Measurements from ENCODE around the gene SDHB.
"Not testable (repeated sequence)": the region's sequence is repeated elsewhere in the genome, so short reads cannot be mapped to it uniquely, and the experiment has no call there.

SDHB gene

DNA sequence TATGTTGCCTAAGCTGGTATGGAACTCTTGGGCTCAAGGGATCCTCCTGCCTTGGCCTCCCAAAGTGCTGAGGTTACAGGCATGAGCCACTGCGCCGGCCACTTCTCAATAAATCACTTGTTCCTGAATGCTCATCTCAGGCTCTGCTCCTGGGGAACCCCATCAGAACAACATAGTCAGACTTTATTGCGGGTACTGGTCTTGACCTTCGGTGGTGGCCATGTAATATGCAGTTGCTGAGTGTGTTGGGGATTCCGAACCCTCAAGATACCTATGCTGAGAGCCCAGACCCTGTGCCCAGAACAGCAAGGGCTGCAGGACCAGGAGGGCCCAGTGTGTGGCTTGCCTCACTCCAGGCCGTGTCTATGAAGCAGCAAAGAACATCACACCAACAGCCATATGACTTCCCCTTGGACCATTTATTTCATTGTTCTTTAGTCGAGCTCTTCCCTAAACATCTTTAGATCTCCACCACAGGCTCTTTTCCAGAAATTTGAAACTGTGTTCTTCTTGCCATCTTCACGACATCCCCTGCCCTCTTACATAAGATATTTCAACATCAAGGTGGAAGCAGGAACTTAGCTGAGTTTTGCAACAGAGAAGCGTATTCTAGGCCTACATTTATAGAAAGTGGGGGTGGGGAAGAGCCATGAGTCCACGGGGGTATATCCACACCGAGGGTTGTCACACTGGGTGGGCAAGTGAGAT lies 12.7 kb upstream of the SDHB start:
- no peak overlapping the region for H3K27ac ChIP-seq
- TF ChIP-seq, protein P1, sequence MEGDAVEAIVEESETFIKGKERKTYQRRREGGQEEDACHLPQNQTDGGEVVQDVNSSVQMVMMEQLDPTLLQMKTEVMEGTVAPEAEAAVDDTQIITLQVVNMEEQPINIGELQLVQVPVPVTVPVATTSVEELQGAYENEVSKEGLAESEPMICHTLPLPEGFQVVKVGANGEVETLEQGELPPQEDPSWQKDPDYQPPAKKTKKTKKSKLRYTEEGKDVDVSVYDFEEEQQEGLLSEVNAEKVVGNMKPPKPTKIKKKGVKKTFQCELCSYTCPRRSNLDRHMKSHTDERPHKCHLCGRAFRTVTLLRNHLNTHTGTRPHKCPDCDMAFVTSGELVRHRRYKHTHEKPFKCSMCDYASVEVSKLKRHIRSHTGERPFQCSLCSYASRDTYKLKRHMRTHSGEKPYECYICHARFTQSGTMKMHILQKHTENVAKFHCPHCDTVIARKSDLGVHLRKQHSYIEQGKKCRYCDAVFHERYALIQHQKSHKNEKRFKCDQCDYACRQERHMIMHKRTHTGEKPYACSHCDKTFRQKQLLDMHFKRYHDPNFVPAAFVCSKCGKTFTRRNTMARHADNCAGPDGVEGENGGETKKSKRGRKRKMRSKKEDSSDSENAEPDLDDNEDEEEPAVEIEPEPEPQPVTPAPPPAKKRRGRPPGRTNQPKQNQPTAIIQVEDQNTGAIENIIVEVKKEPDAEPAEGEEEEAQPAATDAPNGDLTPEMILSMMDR (conservative IDR thresholded peaks at IDR 0.05): no peak

GRCh38 chr1:17065666-17066065 lies 11.8 kb upstream of the SDHB start:
- H3K27ac ChIP-seq: no peak overlapping the region
- TF ChIP-seq, protein P1 (conservative IDR thresholded peaks at IDR 0.05): no peak

GRCh38 chr1:17062751-17063150 lies 8.9 kb upstream of the SDHB start:
- not testable (repeated sequence) for H3K27ac ChIP-seq

DNA sequence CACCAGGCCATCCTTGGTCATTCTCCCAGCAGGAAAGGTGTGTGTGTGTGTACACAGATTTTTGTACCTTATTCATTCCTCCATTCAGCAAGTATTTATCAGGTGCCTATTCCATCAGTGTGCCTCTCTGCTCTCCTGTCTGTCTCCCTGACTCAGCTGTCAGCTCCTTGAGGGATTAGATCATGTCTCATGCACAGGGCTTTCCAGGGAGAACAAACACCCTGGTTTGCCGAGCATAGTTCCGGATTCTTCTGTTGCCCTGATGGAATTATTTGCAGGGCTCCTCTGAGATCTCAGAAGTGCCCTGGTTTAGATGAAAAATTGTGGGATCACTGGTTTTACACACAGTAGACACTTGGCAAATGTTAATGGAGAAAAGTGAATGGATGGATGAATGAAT lies 8.1 kb upstream of the SDHB start:
- TF ChIP-seq, protein P1 (conservative IDR thresholded peaks at IDR 0.05): no peak
- H3K27ac ChIP-seq: no peak overlapping the region

GRCh38 chr1:17061486-17061885 lies 7.7 kb upstream of the SDHB start:
- TF ChIP-seq, protein P1 (conservative IDR thresholded peaks at IDR 0.05): no peak
- no peak overlapping the region for H3K27ac ChIP-seq

DNA sequence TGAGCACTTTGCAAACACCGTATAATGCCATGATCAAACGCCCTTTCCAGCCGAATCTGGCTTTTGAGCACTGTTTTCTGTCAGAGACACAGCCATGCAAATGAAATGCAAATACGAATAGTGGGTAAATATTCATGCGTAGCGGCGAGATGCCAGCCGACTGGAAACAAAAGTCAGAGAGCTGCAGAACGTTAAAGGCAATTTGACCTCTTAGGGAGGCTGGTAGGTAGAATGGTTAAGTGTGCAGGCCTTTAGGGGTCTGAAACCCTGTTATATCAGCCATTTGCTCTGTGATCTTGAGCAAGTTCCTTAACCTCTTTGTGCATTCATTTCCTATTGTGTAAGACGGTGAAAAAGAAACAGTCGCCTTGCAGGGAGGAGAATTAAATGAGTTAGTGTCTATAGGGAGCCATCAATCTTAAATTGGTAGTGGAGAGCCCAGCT lies 6.5 kb upstream of the SDHB start:
- TF ChIP-seq, protein P1 (conservative IDR thresholded peaks at IDR 0.05): no peak
- no peak overlapping the region for H3K27ac ChIP-seq

DNA sequence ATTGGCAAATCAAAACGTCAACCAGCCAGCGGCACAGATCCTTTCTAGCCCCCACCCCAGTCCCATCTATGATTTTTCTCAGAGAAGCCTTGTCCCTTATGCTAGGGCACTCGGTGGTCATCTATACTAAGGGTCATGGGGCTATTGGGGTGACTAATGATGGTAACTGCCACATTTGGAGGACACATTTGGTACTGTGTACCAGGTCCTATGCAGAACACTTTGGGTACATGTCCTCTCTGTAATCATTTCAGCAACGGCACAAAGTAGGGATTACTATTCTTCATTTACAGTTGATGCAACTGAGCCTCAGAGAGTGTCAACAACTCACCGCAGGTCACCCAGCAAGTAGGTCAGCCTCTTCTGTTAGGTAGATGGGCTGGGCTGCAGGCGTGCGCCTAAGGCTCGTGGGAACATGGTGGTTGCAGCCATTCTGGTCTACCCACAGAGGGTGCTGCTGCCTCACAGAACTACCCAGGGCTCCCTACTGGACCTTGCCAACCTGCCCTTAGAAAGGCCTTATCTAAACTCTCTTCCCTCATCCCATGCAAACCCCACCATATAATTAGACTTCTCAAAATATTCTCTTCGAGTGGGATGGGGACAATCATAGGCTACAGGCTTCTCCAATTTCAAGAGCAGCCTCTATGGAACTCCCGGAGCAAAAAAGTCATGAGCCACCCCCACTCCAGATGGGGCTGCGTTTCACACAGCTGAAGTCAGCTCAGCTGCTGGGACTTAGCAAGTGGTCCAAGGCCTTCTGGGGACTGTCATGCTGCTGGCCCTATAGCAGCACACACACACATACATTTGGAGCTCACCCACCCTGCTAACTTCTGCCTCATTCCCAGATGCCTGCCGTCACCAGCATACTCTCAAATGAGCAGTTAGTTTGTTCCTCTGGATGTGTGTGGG lies 5.8 kb upstream of the SDHB start:
- TF ChIP-seq, protein P1 (conservative IDR thresholded peaks at IDR 0.05): peak; percentile 87
- H3K27ac ChIP-seq: no peak overlapping the region
